B cell (primary cell): Measurements from ENCODE around the gene SPECC1L. TPM values are rescaled to one million over a fixed set of nuclear protein-coding genes. Genes with fewer than 3 reads are reported as not detected.

Experiments
- ATAC-seq: fragments of 200-7000 bp; cut with Tn5 transposase; one replicate; pipeline ENCODE4 v1.10.0; 2021; ENCODE audit warnings: low read depth, mild to moderate bottlenecking, moderate number of reproducible peaks, moderate library complexity
- CTCF ChIA-PET: fragments of 350-600 bp; sonication (Branson Sonifier 250); formaldehyde crosslinking; loops from one replicate; lab custom pipeline; 2021; ENCODE audit warnings: antibody characterized with exemption, inconsistent platforms; lab: Charles Lee
- POLR2A ChIA-PET: fragments of 350-600 bp; sonication (Branson Sonifier 250); formaldehyde crosslinking; loops from one replicate; lab custom pipeline; 2021; ENCODE audit warnings: antibody characterized with exemption; lab: Charles Lee
- DNase-seq: peaks from one replicate; pipeline ENCODE4 v3.0.0; 2013
- H2AFZ ChIP-seq: 2 replicates; pipeline ENCODE4 v1.6.1; 2012; ENCODE audit warnings: mild to moderate bottlenecking, low read depth, low read length; ENCODE audit not compliant: insufficient read depth, poor library complexity, severe bottlenecking
- H3K27ac ChIP-seq, 2 donors: 1 replicate in 1 of 2; 2 replicates in 1 of 2; pipeline ENCODE4 v1.5.1; 2012 to 2013; ENCODE audit warnings: low read length in 2 of 2, mild to moderate bottlenecking in 2 of 2, moderate library complexity in 1 of 2
- H3K27me3 ChIP-seq, 4 experiments: fragments of 200-600 bp in 1 of 4; sonication (generic) in 1 of 4; replicated peaks in 1 of 4; 1 replicate in 2 of 4; 2 replicates in 2 of 4; pipeline versions ENCODE4 v1.6.1 to v1.7.0; 2013 to 2016; ENCODE audit warnings: low read length in 3 of 4, mild to moderate bottlenecking in 2 of 4, mixed read lengths in 1 of 4, moderate library complexity in 1 of 4; ENCODE audit not compliant: insufficient read depth in 4 of 4, control insufficient read depth in 3 of 4; ENCODE audit errors: control extremely low read depth in 1 of 4
- H3K36me3 ChIP-seq, 2 experiments: replicated peaks in 1 of 2; 1 replicate in 1 of 2; 2 replicates in 1 of 2; pipeline versions ENCODE4 v1.6.1 to v1.7.1; 2013; ENCODE audit warnings: low read length in 1 of 2; ENCODE audit not compliant: insufficient read depth in 2 of 2, control insufficient read depth in 1 of 2; ENCODE audit errors: control extremely low read depth in 1 of 2, extremely low read depth in 1 of 2
- H3K4me1 ChIP-seq, 2 donors: fragments of 200-600 bp in 1 of 2; sonication (generic) in 1 of 2; 1 replicate in 1 of 2; 2 replicates in 1 of 2; pipeline versions ENCODE4 v1.5.1 to v1.6.1; 2013 to 2017; ENCODE audit warnings: low read length in 2 of 2; ENCODE audit not compliant: control insufficient read depth in 2 of 2, insufficient read depth in 2 of 2
- H3K4me2 ChIP-seq: replicated peaks from 2 replicates; pipeline ENCODE3; 2012; ENCODE audit warnings: mild to moderate bottlenecking, low read depth, low read length; ENCODE audit not compliant: poor library complexity, severe bottlenecking
- H3K4me3 ChIP-seq, 5 experiments: fragments of 200-600 bp in 1 of 5; sonication (generic) in 1 of 5; 1 replicate in 3 of 5; 2 replicates in 2 of 5; pipeline versions ENCODE4 v1.5.1 to v1.7.0; 2011 to 2016; ENCODE audit warnings: low read length in 4 of 5, mild to moderate bottlenecking in 4 of 5, low read depth in 2 of 5, control low read depth in 1 of 5, moderate library complexity in 1 of 5; ENCODE audit not compliant: insufficient read depth in 1 of 5; ENCODE audit errors: control extremely low read depth in 1 of 5, extremely low read depth in 1 of 5
- H3K79me2 ChIP-seq: fragments of 200-600 bp; sonication (generic); one replicate; pipeline ENCODE4 v1.6.0; 2016; ENCODE audit warnings: low read length; ENCODE audit not compliant: control insufficient read depth, insufficient read depth
- H3K9ac ChIP-seq: fragments of 200-600 bp; sonication (generic); 2 replicates; pipeline ENCODE4 v1.6.1; 2017; ENCODE audit warnings: mild to moderate bottlenecking, low read length, moderate library complexity
- H3K9me3 ChIP-seq, 3 donors: one replicate each; pipeline versions ENCODE4 v1.6.1 to v1.7.1; 2013; ENCODE audit warnings: low read length in 2 of 3; ENCODE audit not compliant: control insufficient read depth in 2 of 3, insufficient read depth in 1 of 3; ENCODE audit errors: control extremely low read depth in 1 of 3
- H4K20me1 ChIP-seq: 2 replicates; pipeline ENCODE4 v1.6.0; 2012; ENCODE audit warnings: mild to moderate bottlenecking, low read length; ENCODE audit not compliant: insufficient read depth, control insufficient read depth, poor library complexity, severe bottlenecking
- H3K27ac Mint-ChIP-seq: one replicate; pipeline ENCODE4 v1.8.0; 2021; ENCODE audit warnings: mixed read lengths
- H3K27me3 Mint-ChIP-seq: one replicate; pipeline ENCODE4 v1.8.0; 2021; ENCODE audit warnings: mixed read lengths
- H3K4me1 Mint-ChIP-seq: one replicate; pipeline ENCODE4 v1.8.0; 2021; ENCODE audit warnings: mixed read lengths
- H3K4me3 Mint-ChIP-seq: one replicate; pipeline ENCODE4 v1.8.0; 2021; ENCODE audit warnings: mixed read lengths
- H3K9me3 Mint-ChIP-seq: one replicate; pipeline ENCODE4 v1.8.0; 2022; ENCODE audit warnings: mixed read lengths; ENCODE audit not compliant: insufficient read depth
- CTCF ChIP-seq: fragments of 200-600 bp; IDR thresholded peaks from one replicate; pipeline ENCODE4 v1.8.0; 2022; ENCODE audit warnings: antibody characterized with exemption, mild to moderate bottlenecking
- EZH2 ChIP-seq: IDR thresholded peaks from 2 replicates; pipeline ENCODE4 v1.6.1; 2012; ENCODE audit warnings: borderline replicate concordance, low read depth, mild to moderate bottlenecking, moderate library complexity, low read length; ENCODE audit not compliant: insufficient read depth, poor library complexity, severe bottlenecking
- WGBS: methylation state at CpG from one replicate; pipeline ENCODE4 v1.1.5; 2013; ENCODE audit warnings: missing lambda C conversion rate; ENCODE audit not compliant: insufficient coverage; 5-methylcytosine and 5-hydroxymethylcytosine counted together
- intact Hi-C: fragments of 100-400 bp; cut with micrococcal nuclease; formaldehyde crosslinking; loops from one replicate; pipeline ENCODE4 v1.10.0; 2022
- polyA plus RNA-seq: library from polyadenylated mRNA; depleted of rRNA; stranded (reverse); fragments of >200 nt; gene quantifications from 2 replicates; pipeline ENCODE4 v1.2.3, GENCODE V29; 2012
- total RNA-seq, 2 donors: library from RNA; stranded (reverse); fragments of 120-200 nt in 1 of 2; gene quantifications; 1 replicate in 1 of 2; 2 replicates in 1 of 2; pipeline versions ENCODE4 v1.2.3 to v1.2.4, GENCODE V29; 2013 to 2022

The SPECC1L gene
- total and polyA plus RNA-seq, 2 donors (not counting 1 experiment from before 2014, with no cell fraction given) = 14.4 to 85.3 TPM

GRCh38 chr22:24363243-24363642, 92.6 kb downstream of the SPECC1L start:
- H4K20me1 ChIP-seq = peaks cover 5% of the 10 kb centered on the region
- no peak overlapping the region for H3K4me3 Mint-ChIP-seq
- TF ChIP-seq EZH2 (no peak), CTCF (no peak)
- no peak for DNase-seq
- H3K27me3 ChIP-seq = no peaks in the 10 kb centered on the region
- peaks cover 1 to 58% of the 10 kb centered on the region in 2 experiments for H3K36me3 ChIP-seq
- no peak overlapping the region for H2AFZ ChIP-seq
- intact Hi-C loops = no loop called here
- POLR2A ChIA-PET = no interaction called here
- no peaks in the 10 kb centered on the region for H3K4me1 Mint-ChIP-seq
- WGBS = no CpG with 5 or more reads among the region's 3 CpGs
- no peaks in the 10 kb centered on the region for H3K79me2 ChIP-seq
- H3K27ac ChIP-seq = no peak overlapping the region
- no peak for ATAC-seq
- no peaks in the 10 kb centered on the region for H3K9me3 Mint-ChIP-seq
- no peaks in the 10 kb centered on the region for H3K9me3 ChIP-seq
- H3K9ac ChIP-seq = no peak overlapping the region
- CTCF ChIA-PET = interaction anchor here (1.2 kb wide), 1 partner anchor 163 kb away, joined by 4 read pairs; no protein-coding TSS in a partner anchor
- no peaks in the 10 kb centered on the region for H3K27me3 Mint-ChIP-seq
- H3K27ac Mint-ChIP-seq = no peak overlapping the region
- H3K4me2 ChIP-seq = no peak overlapping the region
- no peak overlapping the region for H3K4me3 ChIP-seq
- no peaks in the 10 kb centered on the region for H3K4me1 ChIP-seq

GRCh38 chr22:24366701-24367100, 96.1 kb downstream of the SPECC1L start:
- H3K4me1 ChIP-seq = no peaks in the 10 kb centered on the region
- no peaks in the 10 kb centered on the region for H3K9me3 Mint-ChIP-seq
- no peaks in the 10 kb centered on the region for H3K27me3 ChIP-seq
- no peak overlapping the region for H3K27ac Mint-ChIP-seq
- no peak overlapping the region for H3K4me3 Mint-ChIP-seq
- intact Hi-C loops = no loop called here
- H3K4me1 Mint-ChIP-seq = no peaks in the 10 kb centered on the region
- ATAC-seq = no peak
- no peak overlapping the region for H3K9ac ChIP-seq
- H3K36me3 ChIP-seq = peaks cover 3 to 71% of the 10 kb centered on the region in 2 experiments
- ChIA-PET CTCF (interaction anchor here (0.9 kb wide), 1 partner anchor 119 kb away, joined by 5 read pairs; no protein-coding TSS in a partner anchor), POLR2A (no interaction called here)
- no peaks in the 10 kb centered on the region for H3K27me3 Mint-ChIP-seq
- H4K20me1 ChIP-seq = no peaks in the 10 kb centered on the region
- no peaks in the 10 kb centered on the region for H3K79me2 ChIP-seq
- TF ChIP-seq EZH2 (no peak), CTCF (no peak)
- no peak for DNase-seq
- H2AFZ ChIP-seq = no peak overlapping the region
- H3K4me3 ChIP-seq = no peak overlapping the region
- WGBS = 91% methylated on average over 7 of the region's 8 CpGs
- H3K9me3 ChIP-seq = peaks cover 0 to 1% (median 0%) of the 10 kb centered on the region in 3 donors
- H3K4me2 ChIP-seq = no peak overlapping the region
- H3K27ac ChIP-seq = no peak overlapping the region
